Measurements from ENCODE around the gene ESRP2. TPM values are rescaled to one million over a fixed set of nuclear protein-coding genes. Genes with fewer than 3 reads are reported as not detected.

Gene ESRP2
- total and polyA plus RNA-seq, 2 donors (not counting 3 experiments of a cell fraction or from before 2014, with no cell fraction given) = 0.57 to 0.66 TPM

- Histone ChIP-seq H3K27me3 (ENCODE audit: control insufficient read depth in 2 of 2, insufficient read depth in 2 of 2, low read length in 2 of 2) (no peaks in the 10 kb centered on the region), H4K20me1 (replicated peaks; ENCODE audit: control insufficient read depth, extremely low read depth, insufficient read depth, low read length) (no peaks in the 10 kb centered on the region), H2AFZ (ENCODE audit: low read depth, low read length) (no peak overlapping the region), H3K27ac (ENCODE audit: insufficient read depth, low read depth, low read length) (no peak overlapping the region), H3K4me3 (replicated peaks in 1 of 3; ENCODE audit: insufficient read depth in 1 of 3, low read depth in 1 of 3, low read length in 3 of 3) (no peak overlapping the region), H3K79me2 (ENCODE audit: control insufficient read depth, insufficient read depth, low read length) (no peaks in the 10 kb centered on the region), H3K4me2 (ENCODE audit: insufficient read depth, low read length) (no peak overlapping the region), H3K9me1 (replicated peaks; ENCODE audit: control insufficient read depth, extremely low read depth, insufficient read depth, low read length) (no peaks in the 10 kb centered on the region), H3K9ac (replicated peaks; ENCODE audit: extremely low read depth, insufficient read depth, low read length) (no peak overlapping the region), H3K9me3 (replicated peaks; ENCODE audit: control insufficient read depth, insufficient read depth, low read length) (no peaks in the 10 kb centered on the region), H3K4me1 (ENCODE audit: control insufficient read depth, extremely low read depth, insufficient read depth, low read length) (no peaks in the 10 kb centered on the region), H3K36me3 (ENCODE audit: control insufficient read depth in 2 of 2, extremely low read depth in 1 of 2, insufficient read depth in 2 of 2, low read length in 2 of 2) (no peaks in the 10 kb centered on the region)
- intact Hi-C loops (cut with micrococcal nuclease) = no loop called here
- no peak for TF ChIP-seq EZH2 (IDR thresholded peaks at IDR 0.05; ENCODE audit: borderline replicate concordance, low read depth, low read length, severe bottlenecking)
- TF ChIP-seq FOS (IDR thresholded peaks at IDR 0.05; ENCODE audit: borderline replicate concordance, insufficient read depth, low read length) = no peak
- no peak for TF ChIP-seq MAX (IDR thresholded peaks at IDR 0.05; ENCODE audit: insufficient read depth, insufficient read length)
- TF ChIP-seq POLR2A (IDR thresholded peaks at IDR 0.05; ENCODE audit: low read depth, low read length) = no peak
- no peak for TF ChIP-seq JUN (IDR thresholded peaks at IDR 0.05; ENCODE audit: borderline replicate concordance, insufficient read depth, insufficient read length, low read depth)
- no peak for TF ChIP-seq CTCF (IDR thresholded peaks at IDR 0.05; ENCODE audit: extremely low read depth in 1 of 2, insufficient read depth in 1 of 2, low read depth in 1 of 2, low read length in 2 of 2)
- TF ChIP-seq MYC (IDR thresholded peaks at IDR 0.05; ENCODE audit: low read depth, low read length) = no peak
- no peak for TF ChIP-seq POLR2AphosphoS5 (IDR thresholded peaks at IDR 0.05; ENCODE audit: insufficient read depth, low read depth, low read length)
- TF ChIP-seq GATA2 (IDR thresholded peaks at IDR 0.05; ENCODE audit: insufficient read depth, insufficient read length, low read depth, low read length) = no peak
- no TSS peak for BruUV-seq (replicated peaks)
- no peak for FAIRE-seq
- ChIA-PET CTCF (interaction anchor here (0.8 kb wide), 1 partner anchor 38 kb away, joined by 3 read pairs; no protein-coding TSS in a partner anchor), POLR2A (no interaction called here)
- no peak for DNase-seq (ENCODE audit: low read depth, low spot score)
- dilution Hi-C loops (cut with MboI; ENCODE audit: extremely low pct_ligation_motif_present, low sequenced_read_pairs) = no loop called here
Observed at GRCh38 chr16:68179855-68180254, 56.1 kb downstream of the ESRP2 start.
